ENCODE data around the gene CPPED1.

The CPPED1 gene

GRCh38 chr16:12753203-12754023 lies 50.3 kb downstream of the CPPED1 start:
- DNase-seq (ENCODE audit: low read depth) = no peak
- in situ Hi-C loops (cut with HindIII; ENCODE audit: low sequenced_read_pairs) = no loop called here
- no peak overlapping the region for H3K4me3 ChIP-seq (ENCODE audit: low read depth, low read length)
- TF ChIP-seq CTCF (IDR thresholded peaks at IDR 0.05; ENCODE audit: low read depth, low read length, missing control alignments) = no peak

- H3K4me3 ChIP-seq (ENCODE audit: low read depth, low read length) = no peak overlapping the region
- in situ Hi-C loops (cut with HindIII; ENCODE audit: low sequenced_read_pairs) = no loop called here
- no peak for TF ChIP-seq CTCF (IDR thresholded peaks at IDR 0.05; ENCODE audit: low read depth, low read length, missing control alignments)
- DNase-seq (ENCODE audit: low read depth) = no peak
Observed at GRCh38 chr16:12752159-12752558, 51.5 kb downstream of the CPPED1 start.

- no peak for TF ChIP-seq CTCF (IDR thresholded peaks at IDR 0.05; ENCODE audit: low read depth, low read length, missing control alignments)
- no peak overlapping the region for H3K4me3 ChIP-seq (ENCODE audit: low read depth, low read length)
- DNase-seq (ENCODE audit: low read depth) = no peak
- in situ Hi-C loops (cut with HindIII; ENCODE audit: low sequenced_read_pairs) = no loop called here
Observed at GRCh38 chr16:12750554-12750918, 53.2 kb downstream of the CPPED1 start.

- no peak overlapping the region for H3K4me3 ChIP-seq (ENCODE audit: low read depth, low read length)
- no peak for TF ChIP-seq CTCF (IDR thresholded peaks at IDR 0.05; ENCODE audit: low read depth, low read length, missing control alignments)
- no peak for DNase-seq (ENCODE audit: low read depth)
- in situ Hi-C loops (cut with HindIII; ENCODE audit: low sequenced_read_pairs) = no loop called here
Observed at GRCh38 chr16:12749076-12749475, 54.6 kb downstream of the CPPED1 start.

GRCh38 chr16:12747827-12748226 lies 55.9 kb downstream of the CPPED1 start:
- no peak for DNase-seq (ENCODE audit: low read depth)
- no peak overlapping the region for H3K4me3 ChIP-seq (ENCODE audit: low read depth, low read length)
- in situ Hi-C loops (cut with HindIII; ENCODE audit: low sequenced_read_pairs) = no loop called here
- no peak for TF ChIP-seq CTCF (IDR thresholded peaks at IDR 0.05; ENCODE audit: low read depth, low read length, missing control alignments)

- no peak for DNase-seq (ENCODE audit: low read depth)
- TF ChIP-seq CTCF (IDR thresholded peaks at IDR 0.05; ENCODE audit: low read depth, low read length, missing control alignments) = no peak
- in situ Hi-C loops (cut with HindIII; ENCODE audit: low sequenced_read_pairs) = no loop called here
- no peak overlapping the region for H3K4me3 ChIP-seq (ENCODE audit: low read depth, low read length)
Observed at GRCh38 chr16:12747261-12747660, 56.4 kb downstream of the CPPED1 start.

Measured in astrocyte of the cerebellum (primary cell).